HG03066 (cell line): ENCODE data around the gene ALKBH8.
A peak's percentile ranks its signal among the peaks of the same experiment; 100 is the strongest.
"Not testable (repeated sequence)": the region's sequence is repeated elsewhere in the genome, so short reads cannot be mapped to it uniquely, and the experiment has no call there.

ENCODE experiments used
- ATAC-seq: cut with Tn5 transposase; IDR thresholded peaks from one replicate; pipeline ENCODE4 v1.9.1; 2021; ENCODE audit warnings: low read depth; ENCODE audit not compliant: unreplicated experiment

The ALKBH8 gene

GRCh38 chr11:107508201-107508857 lies 57.2 kb downstream of the ALKBH8 start:
- no peak for ATAC-seq

GRCh38 chr11:107505647-107506225 lies 59.8 kb downstream of the ALKBH8 start:
- no peak for ATAC-seq

- no peak for ATAC-seq
These were observed 60.6 kb downstream of the ALKBH8 start for GRCh38 chr11:107504981-107505380.

- no peak for ATAC-seq
These were observed 63.8 kb downstream of the ALKBH8 start for GRCh38 chr11:107501713-107502112.

GRCh38 chr11:107497371-107497770 lies 68.2 kb downstream of the ALKBH8 start:
- ATAC-seq = not testable (repeated sequence)

- ATAC-seq = no peak
These were observed 69.5 kb downstream of the ALKBH8 start for GRCh38 chr11:107496011-107496410.

GRCh38 chr11:107494055-107494454 lies 71.5 kb downstream of the ALKBH8 start:
- ATAC-seq = no peak

- no peak for ATAC-seq
These were observed 72.4 kb downstream of the ALKBH8 start for GRCh38 chr11:107493117-107493516.

GRCh38 chr11:107490836-107491235 lies 74.7 kb downstream of the ALKBH8 start:
- no peak for ATAC-seq

- no peak for ATAC-seq
These were observed 83.3 kb downstream of the ALKBH8 start for GRCh38 chr11:107482234-107482633.

GRCh38 chr11:107478922-107479321 lies 86.6 kb downstream of the ALKBH8 start:
- ATAC-seq = no peak

- no peak for ATAC-seq
These were observed 87.7 kb downstream of the ALKBH8 start for GRCh38 chr11:107477820-107478219.

- no peak for ATAC-seq
These were observed 91.7 kb downstream of the ALKBH8 start for GRCh38 chr11:107473792-107474191.

GRCh38 chr11:107472966-107473365 lies 92.6 kb downstream of the ALKBH8 start:
- no peak for ATAC-seq

- ATAC-seq = no peak
These were observed 96.9 kb downstream of the ALKBH8 start for GRCh38 chr11:107468596-107468995.

GRCh38 chr11:107467696-107468095 lies 97.8 kb downstream of the ALKBH8 start:
- ATAC-seq = no peak

- not testable (repeated sequence) for ATAC-seq
These were observed 99.2 kb downstream of the ALKBH8 start for GRCh38 chr11:107466275-107466866.

GRCh38 chr11:107457558-107458271 lies 107.8 kb downstream of the ALKBH8 start, which contains the start of gene CWF19L2:
TSS of gene CWF19L2 (minus strand) at chr11:107457825. CDS start at chr11:107457816, 9 bp downstream.
- peak; percentile 97 for ATAC-seq

- peak; percentile 50 for ATAC-seq
These were observed 108.4 kb downstream of the ALKBH8 start for GRCh38 chr11:107457205-107457557.

GRCh38 chr11:107453594-107454286 lies 111.8 kb downstream of the ALKBH8 start:
- ATAC-seq = no peak
